Endothelial cell of umbilical vein (primary cell): ENCODE measurements around the gene STARD13. TPM values are rescaled to one million over a fixed set of nuclear protein-coding genes. Genes with fewer than 3 reads are reported as not detected.

ENCODE experiments used
- BruUV-seq: library from RNA; stranded (reverse); fragments of 400-500 nt; replicated peaks from 2 replicates; lab custom pipeline; 2021; lab: Mats Ljungman, UMichigan
- CTCF ChIA-PET: fragments of 300-600, 350-600 bp; sonication (Branson Sonifier 250); formaldehyde crosslinking; loops from one replicate; lab custom pipeline; 2021; ENCODE audit warnings: antibody characterized with exemption, inconsistent platforms; lab: Charles Lee
- POLR2A ChIA-PET: fragments of 300-600, 350-600 bp; sonication (Branson Sonifier 250); formaldehyde crosslinking; loops from one replicate; lab custom pipeline; 2021; ENCODE audit warnings: antibody characterized with exemption, inconsistent platforms; lab: Charles Lee
- DNase-seq: peaks from one replicate; pipeline ENCODE4 v3.0.0-alpha.2; 2011; ENCODE audit warnings: low read depth, low spot score
- FAIRE-seq: peaks from 2 replicates; lab custom pipeline; 2011; peaks lifted over from hg19 to GRCh38; lab: Jason Lieb, UNC
- H2AFZ ChIP-seq: 2 replicates; pipeline ENCODE4 v1.6.0; 2012; ENCODE audit warnings: low read depth, low read length, control low read depth, inconsistent platforms
- H3K27ac ChIP-seq: 2 replicates; pipeline ENCODE4 v1.5.1; 2011; ENCODE audit warnings: low read depth, mild to moderate bottlenecking, control low read depth, low read length, moderate library complexity; ENCODE audit not compliant: insufficient read depth
- H3K27me3 ChIP-seq, 2 experiments: 2 replicates each; pipeline versions ENCODE4 v1.6.0 to v1.6.1; 2011; ENCODE audit warnings: low read length in 2 of 2, mixed read lengths in 1 of 2; ENCODE audit not compliant: control insufficient read depth in 2 of 2, insufficient read depth in 2 of 2
- H3K36me3 ChIP-seq, 2 experiments: 2 replicates in 1 of 2; 3 replicates in 1 of 2; pipeline ENCODE4 v1.5.1; 2011; ENCODE audit warnings: low read length in 2 of 2, mild to moderate bottlenecking in 1 of 2, moderate library complexity in 1 of 2; ENCODE audit not compliant: control insufficient read depth in 2 of 2, insufficient read depth in 2 of 2; ENCODE audit errors: extremely low read depth in 1 of 2
- H3K4me1 ChIP-seq: 3 replicates; pipeline ENCODE4 v1.5.1; 2011; ENCODE audit warnings: mild to moderate bottlenecking, low read length; ENCODE audit not compliant: control insufficient read depth, insufficient read depth; ENCODE audit errors: extremely low read depth
- H3K4me2 ChIP-seq: 2 replicates; pipeline ENCODE4 v1.6.1; 2011; ENCODE audit warnings: low read length, control low read depth, mixed read lengths; ENCODE audit not compliant: insufficient read depth
- H3K4me3 ChIP-seq, 3 experiments: fragments of 200-600 bp in 1 of 3; sonication (generic), shearing (Covaris generic) in 1 of 3; replicated peaks in 1 of 3; 2 replicates each; pipeline ENCODE4 v1.5.1; 2011 to 2016; ENCODE audit warnings: control low read depth in 3 of 3, low read length in 3 of 3, mild to moderate bottlenecking in 2 of 3, inconsistent platforms in 1 of 3, low read depth in 1 of 3, moderate library complexity in 1 of 3; ENCODE audit not compliant: insufficient read depth in 1 of 3
- H3K79me2 ChIP-seq: 2 replicates; pipeline ENCODE4 v1.6.0; 2012; ENCODE audit warnings: low read length, inconsistent platforms; ENCODE audit not compliant: control insufficient read depth, insufficient read depth
- H3K9ac ChIP-seq: replicated peaks from 2 replicates; pipeline ENCODE3; 2011; ENCODE audit warnings: low read length, control low read depth; ENCODE audit not compliant: insufficient read depth; ENCODE audit errors: extremely low read depth
- H3K9me1 ChIP-seq: replicated peaks from 3 replicates; pipeline ENCODE4 v1.6.0; 2011; ENCODE audit warnings: mild to moderate bottlenecking, low read length; ENCODE audit not compliant: control insufficient read depth, insufficient read depth; ENCODE audit errors: extremely low read depth
- H3K9me3 ChIP-seq: replicated peaks from 2 replicates; pipeline ENCODE4 v1.5.1; 2012; ENCODE audit warnings: low read length, inconsistent platforms; ENCODE audit not compliant: control insufficient read depth, insufficient read depth
- H4K20me1 ChIP-seq: replicated peaks from 2 replicates; pipeline ENCODE3; 2011; ENCODE audit warnings: mild to moderate bottlenecking, low read length; ENCODE audit not compliant: control insufficient read depth, insufficient read depth; ENCODE audit errors: extremely low read depth
- CTCF ChIP-seq, 2 donors: IDR thresholded peaks; 1 replicate in 1 of 2; 2 replicates in 1 of 2; pipeline ENCODE4 v1.5.1; 2011; ENCODE audit warnings: low read length in 2 of 2, mild to moderate bottlenecking in 2 of 2, moderate library complexity in 2 of 2, control low read depth in 1 of 2, inconsistent platforms in 1 of 2, low read depth in 1 of 2; ENCODE audit not compliant: insufficient read depth in 1 of 2; ENCODE audit errors: extremely low read depth in 1 of 2
- EZH2 ChIP-seq: IDR thresholded peaks from 2 replicates; pipeline ENCODE4 v1.6.1; 2012; ENCODE audit warnings: borderline replicate concordance, low read depth, mild to moderate bottlenecking, moderate library complexity, low read length, inconsistent platforms; ENCODE audit not compliant: severe bottlenecking
- FOS ChIP-seq: IDR thresholded peaks from 2 replicates; pipeline ENCODE4 v1.6.1; 2011; ENCODE audit warnings: mild to moderate bottlenecking, low read length, moderate library complexity, borderline replicate concordance; ENCODE audit not compliant: insufficient read depth
- GATA2 ChIP-seq: IDR thresholded peaks from 2 replicates; pipeline ENCODE4 v1.7.0; 2011; ENCODE audit warnings: low read depth, mild to moderate bottlenecking, moderate library complexity, mixed read lengths, low read length; ENCODE audit not compliant: insufficient read length, insufficient read depth
- JUN ChIP-seq: IDR thresholded peaks from 2 replicates; pipeline ENCODE4 v1.6.1; 2011; ENCODE audit warnings: borderline replicate concordance, low read depth; ENCODE audit not compliant: insufficient read length, insufficient read depth
- MAX ChIP-seq: IDR thresholded peaks from 2 replicates; pipeline ENCODE4 v1.6.1; 2011; ENCODE audit not compliant: insufficient read depth, insufficient read length
- MYC ChIP-seq: IDR thresholded peaks from one replicate; pipeline ENCODE4 v1.6.1; 2011; ENCODE audit warnings: mild to moderate bottlenecking, low read depth, low read length
- POLR2A ChIP-seq: IDR thresholded peaks from 2 replicates; pipeline ENCODE4 v1.6.1; 2012; ENCODE audit warnings: low read depth, mild to moderate bottlenecking, control low read depth, low read length
- POLR2AphosphoS5 ChIP-seq: IDR thresholded peaks from 2 replicates; pipeline ENCODE4 v1.6.1; 2012; ENCODE audit warnings: low read depth, mild to moderate bottlenecking, control low read depth, low read length, moderate library complexity; ENCODE audit not compliant: insufficient read depth
- dilution Hi-C: fragments of 300-500 bp; cut with MboI; formaldehyde crosslinking; loops from one replicate; pipeline ENCODE4 v1.15.0; 2019; ENCODE audit warnings: low sequenced_read_pairs; ENCODE audit not compliant: extremely low pct_ligation_motif_present
- intact Hi-C: fragments of 100-400 bp; cut with micrococcal nuclease; formaldehyde crosslinking; loops from one replicate; pipeline ENCODE4 v1.10.0; 2022
- polyA plus RNA-seq, 4 experiments: library from polyadenylated mRNA; depleted of rRNA in 3 of 4; stranded (reverse) in 3 of 4; unstranded in 1 of 4; fragments of >200 nt; gene quantifications; 2 replicates each; pipeline versions ENCODE4 v1.2.1 to v1.2.3, GENCODE V29; 2011 to 2012; ENCODE audit warnings: missing spikeins in 1 of 4
- total RNA-seq: library from RNA; stranded (reverse); gene quantifications from 2 replicates; pipeline ENCODE4 v1.2.3, GENCODE V29; 2021

The STARD13 gene
- total and polyA plus RNA-seq, 2 donors (not counting 3 experiments of a cell fraction or from before 2014, with no cell fraction given) = 11.0 to 47.7 TPM

GRCh38 chr13:33129886-33130285 lies 155.7 kb downstream of the STARD13 start:
- H3K4me3 ChIP-seq = no peak overlapping the region
- dilution Hi-C loops = no loop called here
- H3K27me3 ChIP-seq = no peaks in the 10 kb centered on the region
- no peak overlapping the region for H2AFZ ChIP-seq
- ChIA-PET CTCF (no interaction called here), POLR2A (no interaction called here)
- FAIRE-seq (no peak), DNase-seq (no peak)
- no TSS peak for BruUV-seq
- no peaks in the 10 kb centered on the region for H4K20me1 ChIP-seq
- H3K4me1 ChIP-seq = peaks cover 31% of the 10 kb centered on the region
- no peaks in the 10 kb centered on the region for H3K9me3 ChIP-seq
- no peak overlapping the region for H3K27ac ChIP-seq
- H3K79me2 ChIP-seq = peaks cover 15% of the 10 kb centered on the region
- no peak overlapping the region for H3K9ac ChIP-seq
- TF ChIP-seq POLR2A (no peak), POLR2AphosphoS5 (no peak), FOS (no peak), MYC (no peak), CTCF (IDR thresholded peaks at IDR 0.05; ENCODE audit: extremely low read depth in 1 of 2, insufficient read depth in 1 of 2, low read depth in 1 of 2, low read length in 2 of 2) (no peak), MAX (no peak), EZH2 (no peak), JUN (no peak), GATA2 (no peak)
- no peaks in the 10 kb centered on the region for H3K9me1 ChIP-seq
- H3K4me2 ChIP-seq = no peak overlapping the region
- intact Hi-C loops = no loop called here
- peaks cover 0 to 13% of the 10 kb centered on the region in 2 experiments for H3K36me3 ChIP-seq
